Stimulated activated CD4-positive, alpha-beta T cell treated with anti-CD3 and anti-CD28 coated beads, Interleukin-12 subunit alpha, Interleukin-12 subunit beta, amount 100 ng/mL, for 24 hours (primary cell): ENCODE results near the gene IQCN.

Experiments
- DNase-seq, 2 experiments: peaks; one replicate each; pipeline ENCODE4 v3.0.0-alpha.2; 2020; ENCODE audit warnings: low read depth in 2 of 2

The IQCN gene, protein sequence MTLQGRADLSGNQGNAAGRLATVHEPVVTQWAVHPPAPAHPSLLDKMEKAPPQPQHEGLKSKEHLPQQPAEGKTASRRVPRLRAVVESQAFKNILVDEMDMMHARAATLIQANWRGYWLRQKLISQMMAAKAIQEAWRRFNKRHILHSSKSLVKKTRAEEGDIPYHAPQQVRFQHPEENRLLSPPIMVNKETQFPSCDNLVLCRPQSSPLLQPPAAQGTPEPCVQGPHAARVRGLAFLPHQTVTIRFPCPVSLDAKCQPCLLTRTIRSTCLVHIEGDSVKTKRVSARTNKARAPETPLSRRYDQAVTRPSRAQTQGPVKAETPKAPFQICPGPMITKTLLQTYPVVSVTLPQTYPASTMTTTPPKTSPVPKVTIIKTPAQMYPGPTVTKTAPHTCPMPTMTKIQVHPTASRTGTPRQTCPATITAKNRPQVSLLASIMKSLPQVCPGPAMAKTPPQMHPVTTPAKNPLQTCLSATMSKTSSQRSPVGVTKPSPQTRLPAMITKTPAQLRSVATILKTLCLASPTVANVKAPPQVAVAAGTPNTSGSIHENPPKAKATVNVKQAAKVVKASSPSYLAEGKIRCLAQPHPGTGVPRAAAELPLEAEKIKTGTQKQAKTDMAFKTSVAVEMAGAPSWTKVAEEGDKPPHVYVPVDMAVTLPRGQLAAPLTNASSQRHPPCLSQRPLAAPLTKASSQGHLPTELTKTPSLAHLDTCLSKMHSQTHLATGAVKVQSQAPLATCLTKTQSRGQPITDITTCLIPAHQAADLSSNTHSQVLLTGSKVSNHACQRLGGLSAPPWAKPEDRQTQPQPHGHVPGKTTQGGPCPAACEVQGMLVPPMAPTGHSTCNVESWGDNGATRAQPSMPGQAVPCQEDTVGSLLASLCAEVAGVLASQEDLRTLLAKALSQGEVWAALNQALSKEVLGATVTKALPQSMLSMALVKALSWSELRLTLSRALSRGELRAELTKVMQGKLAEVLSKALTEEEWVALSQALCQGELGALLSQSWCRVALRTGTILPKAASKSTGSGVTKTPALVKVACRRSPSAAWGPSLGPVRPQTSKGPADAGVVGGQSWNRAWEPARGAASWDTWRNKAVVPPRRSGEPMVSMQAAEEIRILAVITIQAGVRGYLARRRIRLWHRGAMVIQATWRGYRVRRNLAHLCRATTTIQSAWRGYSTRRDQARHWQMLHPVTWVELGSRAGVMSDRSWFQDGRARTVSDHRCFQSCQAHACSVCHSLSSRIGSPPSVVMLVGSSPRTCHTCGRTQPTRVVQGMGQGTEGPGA (N-terminal part only)

DNA sequence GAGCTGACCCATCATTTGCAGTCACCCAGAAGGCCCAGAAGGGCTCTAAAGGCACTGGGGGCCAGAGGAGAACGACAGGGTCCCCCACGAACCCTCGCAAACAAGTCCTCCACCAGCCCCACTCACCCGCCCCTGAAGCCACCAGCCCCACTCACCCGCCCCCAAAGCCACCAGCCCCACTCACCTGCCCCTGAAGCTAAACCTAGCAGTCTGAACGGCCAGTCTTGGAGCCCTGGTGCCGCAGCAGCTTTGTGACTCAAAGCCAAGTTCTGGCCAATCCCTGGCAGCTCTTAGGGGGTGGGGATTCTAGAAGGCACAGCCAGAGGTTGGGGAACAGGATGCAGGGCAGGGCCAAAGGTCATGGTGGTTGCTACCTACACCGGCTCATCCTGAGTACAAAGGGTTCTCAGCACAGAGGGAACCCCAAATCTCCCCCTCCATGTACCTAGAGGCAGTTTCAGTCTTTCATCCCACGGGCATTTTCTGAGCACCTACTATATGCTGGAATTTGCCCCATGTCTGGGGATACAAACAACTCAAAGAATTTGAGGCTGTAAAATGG lies at the start of gene IQCN:
Gene IQCN (minus strand): TSS at position 234 of the 562 bp plus-strand sequence. CDS start 4,974 bp downstream, outside the sequence.
- DNase-seq, result no peak

- DNase-seq, result peak; percentile 99
Observed at GRCh38 chr19:18322759-18323460, 48.7 kb upstream of the IQCN start, which contains the start of gene LSM4. Gene LSM4 (minus strand): TSS chr19:18323076. CDS start chr19:18323020, 56 bp downstream.

- DNase-seq, result peak in 1 of 2 experiments; percentile 55
Observed at GRCh38 chr19:18322318-18322758, 48.1 kb upstream of the IQCN start.

- no peak for DNase-seq
Observed at GRCh38 chr19:18321734-18322102, 47.5 kb upstream of the IQCN start.

DNA sequence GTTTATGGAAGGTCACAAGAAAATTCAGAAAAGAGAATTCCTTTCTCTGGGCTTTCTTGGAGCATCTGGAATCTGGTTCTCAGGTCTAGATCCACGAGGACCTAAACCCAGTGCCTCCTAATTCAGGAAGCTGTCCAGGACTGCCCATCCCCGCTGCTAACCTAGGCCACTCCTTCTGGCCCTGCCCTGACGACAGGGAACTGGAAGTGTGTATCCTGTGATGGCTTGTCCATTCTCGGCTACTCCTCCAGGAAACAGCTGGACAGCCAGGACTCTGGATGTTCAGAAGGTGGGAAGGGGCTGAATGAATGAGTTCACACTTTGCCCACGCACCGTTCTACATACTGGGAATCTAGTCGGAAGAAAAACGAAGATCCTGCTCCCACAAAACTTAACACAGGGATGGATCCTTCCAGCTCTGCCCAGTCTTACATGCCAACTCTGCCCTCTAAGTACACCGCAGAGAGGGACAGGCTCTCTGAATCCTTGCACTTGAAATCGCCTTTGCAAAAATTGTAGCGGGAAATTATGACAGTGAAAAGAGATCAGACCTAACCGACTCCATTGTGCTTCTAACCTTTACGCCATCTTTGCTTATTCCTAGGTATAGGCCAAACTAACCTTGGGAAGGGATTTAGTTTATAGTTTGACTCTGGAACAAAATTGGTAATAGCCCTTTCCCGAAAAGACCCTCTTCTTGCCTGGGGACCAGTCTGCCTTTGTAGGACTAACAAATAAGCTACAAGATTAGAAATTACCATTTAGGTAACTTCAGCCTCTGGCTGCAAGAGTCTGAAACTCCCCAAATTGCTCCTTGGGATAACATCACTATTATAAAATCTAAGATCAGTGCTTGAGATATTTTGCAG lies 46.8 kb upstream of the IQCN start:
- no peak for DNase-seq

DNA sequence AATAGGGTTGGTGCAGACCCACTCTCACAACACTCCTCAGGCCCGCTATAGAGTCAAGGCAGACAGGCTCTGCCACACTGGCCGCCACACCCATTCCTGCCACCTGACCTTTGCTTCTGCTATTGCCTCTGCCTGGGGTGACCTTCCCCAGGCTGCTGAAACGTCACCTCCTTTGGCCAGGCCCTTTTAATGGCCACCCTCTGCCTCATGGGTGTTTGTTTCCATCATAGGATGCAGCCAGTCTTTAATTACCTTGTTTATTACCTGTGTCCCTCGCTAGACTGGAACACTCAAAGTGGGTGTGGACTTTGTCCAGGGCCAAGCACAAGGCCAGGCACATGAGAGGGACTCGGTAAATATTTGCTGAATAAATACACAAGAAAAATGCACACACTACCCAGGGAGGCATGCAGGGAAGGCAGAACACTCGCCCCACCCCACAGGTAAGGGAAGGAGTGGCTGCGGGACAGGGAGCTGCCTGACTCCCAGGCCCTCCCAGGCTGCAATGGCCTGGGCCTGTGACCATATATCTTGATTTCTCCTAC lies 45.4 kb upstream of the IQCN start:
- no peak for DNase-seq

DNA sequence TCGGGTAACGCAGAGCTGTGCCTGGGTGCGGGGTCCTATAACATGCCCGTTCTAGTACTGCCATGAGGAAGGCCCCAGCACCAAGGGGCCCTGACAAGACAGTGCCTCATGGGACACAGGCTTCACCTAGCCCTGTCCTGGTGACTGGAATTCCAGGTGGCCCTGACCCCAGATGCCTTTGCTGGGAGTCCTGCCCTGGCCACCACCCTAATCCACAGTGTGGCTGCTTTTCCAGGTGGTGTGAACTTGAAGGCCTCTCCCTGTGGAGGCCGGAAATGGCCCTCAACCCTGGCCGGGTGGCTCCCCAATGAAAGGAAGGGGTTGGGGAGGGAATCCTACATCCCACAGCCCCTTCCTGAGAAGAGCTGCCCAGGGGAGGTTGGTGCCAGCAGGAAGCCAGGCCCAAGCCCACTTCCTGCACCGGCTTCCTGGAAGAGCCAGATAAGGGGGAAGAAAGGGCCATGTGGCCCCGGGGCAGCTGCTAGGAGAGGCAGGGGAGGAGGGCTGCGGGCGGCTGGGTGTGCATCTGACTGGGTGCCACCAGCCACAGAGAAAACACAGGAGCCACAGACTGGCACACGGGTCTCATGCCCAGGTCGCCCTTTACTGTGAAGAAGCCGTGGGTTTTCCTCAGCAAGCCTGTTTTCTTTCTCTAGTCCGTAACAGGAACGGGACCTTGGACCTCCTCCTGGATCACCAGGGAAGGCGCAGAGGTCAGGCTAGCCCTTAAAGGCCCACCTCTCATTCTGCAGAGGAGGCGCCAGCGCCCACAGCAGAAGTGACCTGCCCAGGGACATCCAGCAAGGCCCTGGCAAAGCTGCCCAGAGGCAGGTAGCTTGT lies 43.9 kb upstream of the IQCN start:
- no peak for DNase-seq

GRCh38 chr19:18313398-18313797 lies 39.1 kb upstream of the IQCN start:
- no peak for DNase-seq

GRCh38 chr19:18312092-18312534 lies 37.9 kb upstream of the IQCN start:
- no peak for DNase-seq

- no peak for DNase-seq
Observed at GRCh38 chr19:18311502-18312091, 37.3 kb upstream of the IQCN start.

DNA sequence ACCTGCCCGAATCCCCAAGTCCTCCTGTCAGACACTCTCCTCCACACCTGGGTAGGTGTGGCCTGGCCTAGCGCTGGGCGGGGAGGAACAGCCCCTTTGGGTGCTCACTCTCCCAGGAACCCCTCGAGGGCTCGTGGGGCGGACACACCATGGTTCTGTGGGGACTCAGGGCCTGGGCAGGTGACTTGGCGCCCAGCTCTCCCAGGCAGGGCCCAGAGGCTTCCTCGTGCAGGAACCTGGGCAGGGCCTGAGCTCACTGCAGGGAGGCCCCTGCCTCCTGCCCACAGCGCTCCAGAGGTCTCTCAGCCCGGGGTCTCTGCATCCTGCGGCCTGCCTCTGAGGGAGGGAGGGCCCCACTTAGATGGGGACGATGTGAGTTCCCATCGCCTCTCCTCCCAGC lies 36.7 kb upstream of the IQCN start:
- no peak for DNase-seq

GRCh38 chr19:18310118-18310909 lies 36.1 kb upstream of the IQCN start:
- no peak for DNase-seq

DNA sequence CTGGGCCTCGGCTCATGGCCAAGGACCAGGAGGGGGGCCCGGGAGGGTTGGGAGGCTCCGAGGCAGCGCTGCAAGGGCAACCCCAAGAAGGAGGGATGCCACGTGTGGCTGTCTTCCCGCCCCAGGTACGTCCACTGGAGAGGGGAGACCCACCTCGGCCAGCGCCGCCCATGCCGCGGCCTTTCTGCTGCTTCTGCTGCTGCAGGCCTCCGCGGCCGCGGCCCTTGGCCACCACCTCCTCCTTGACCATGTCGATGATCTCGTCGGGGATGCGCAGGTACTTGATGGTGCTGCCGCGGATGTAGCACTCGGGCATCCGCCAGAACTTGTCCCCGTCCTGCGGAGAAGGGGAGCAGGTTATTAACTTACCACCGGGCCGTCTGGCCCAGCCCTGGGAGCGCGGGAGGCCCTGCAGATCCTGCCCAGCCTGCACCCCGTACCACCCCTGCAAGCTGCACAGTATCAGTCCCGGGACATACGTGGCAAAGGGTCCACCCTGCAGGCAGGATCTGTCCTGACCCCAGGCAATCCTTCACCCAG lies 35.3 kb upstream of the IQCN start:
- DNase-seq, result no peak

DNA sequence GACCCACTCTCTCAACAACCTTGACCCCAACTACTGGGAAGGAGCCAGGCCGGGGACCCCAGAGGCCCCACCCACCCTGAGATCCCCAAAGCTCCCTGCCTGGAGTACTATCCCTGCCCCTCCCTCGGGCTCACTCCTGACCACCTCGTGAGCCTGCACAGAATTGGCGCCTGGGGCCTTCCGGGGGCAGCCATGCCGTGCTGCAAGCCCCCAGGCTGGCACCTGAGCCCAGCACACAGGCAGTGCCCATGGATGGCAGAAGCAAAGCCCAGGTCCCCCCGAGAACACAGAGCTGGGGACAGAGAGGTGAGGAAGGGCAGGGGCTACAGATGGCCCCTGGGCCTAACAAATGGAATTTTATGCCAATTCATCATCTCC lies 34.7 kb upstream of the IQCN start:
- no peak for DNase-seq

GRCh38 chr19:18308051-18308947 lies 34.0 kb upstream of the IQCN start:
- no peak for DNase-seq

GRCh38 chr19:18307271-18307681 lies 33.0 kb upstream of the IQCN start:
- DNase-seq, result no peak
